ENCODE results near the gene MCTP1. TPM values are rescaled to one million over a fixed set of nuclear protein-coding genes. Genes with fewer than 3 reads are reported as not detected.

MCTP1 gene
- total RNA-seq = under 1 TPM in 1 of 2 experiments, not detected in 1; 0.13 TPM

GRCh38 chr5:95284572-95285408, at the start of gene MCTP1:
Gene MCTP1 (minus strand): TSS chr5:95285094.
- ChIA-PET POLR2A (no interaction called here), CTCF (interaction anchor here (0.6 to 0.9 kb wide), 2 partner anchors 12 to 237 kb away, joined by 3 read pairs; no protein-coding TSS in a partner anchor)

GRCh38 chr5:95332158-95332557, 47.3 kb upstream of the MCTP1 start:
- POLR2A ChIA-PET = no interaction called here
- CTCF ChIA-PET = no interaction called here

- ChIA-PET CTCF (no interaction called here), POLR2A (no interaction called here)
These were observed 46.5 kb upstream of the MCTP1 start for GRCh38 chr5:95331358-95331757.

- ChIA-PET POLR2A (no interaction called here), CTCF (no interaction called here)
These were observed 42.3 kb upstream of the MCTP1 start for GRCh38 chr5:95327211-95327610.

- POLR2A ChIA-PET = no interaction called here
- CTCF ChIA-PET = no interaction called here
These were observed 32.8 kb upstream of the MCTP1 start for GRCh38 chr5:95317687-95318086.

GRCh38 chr5:95317085-95317484, 32.2 kb upstream of the MCTP1 start:
- POLR2A ChIA-PET = no interaction called here

GRCh38 chr5:95304711-95305110, 19.8 kb upstream of the MCTP1 start:
- POLR2A ChIA-PET = no interaction called here
- CTCF ChIA-PET = no interaction called here

More at GRCh38 chr5:95317085-95317484, 32.2 kb upstream of the MCTP1 start:
- CTCF ChIA-PET = no interaction called here

- CTCF ChIA-PET = no interaction called here
These were observed 13.8 kb upstream of the MCTP1 start for GRCh38 chr5:95298651-95299050.

GRCh38 chr5:95296291-95296690, 11.4 kb upstream of the MCTP1 start:
- POLR2A ChIA-PET = no interaction called here
- CTCF ChIA-PET = interaction anchor here (0.7 kb wide), 1 partner anchor 11 kb away, joined by 3 read pairs; the partner anchor contains the start of gene MCTP1

More at GRCh38 chr5:95298651-95299050, 13.8 kb upstream of the MCTP1 start:
- POLR2A ChIA-PET = no interaction called here

- CTCF ChIA-PET = interaction anchor here (0.9 kb wide), 1 partner anchor 11 kb away, joined by 3 read pairs; no protein-coding TSS in a partner anchor
- POLR2A ChIA-PET = no interaction called here
These were observed 488 bp upstream of the MCTP1 start for GRCh38 chr5:95285409-95285755.

GRCh38 chr5:95283761-95284571, 928 bp downstream of the MCTP1 start:
- ChIA-PET CTCF (interaction anchor here (0.6 kb wide), 1 partner anchor 236 kb away, joined by 3 read pairs; no protein-coding TSS in a partner anchor), POLR2A (no interaction called here)

GRCh38 chr5:95283022-95283615, 1.8 kb downstream of the MCTP1 start:
- CTCF ChIA-PET = no interaction called here
- POLR2A ChIA-PET = no interaction called here

- CTCF ChIA-PET = no interaction called here
- POLR2A ChIA-PET = no interaction called here
These were observed 3.7 kb downstream of the MCTP1 start for GRCh38 chr5:95281226-95281625.

- CTCF ChIA-PET = no interaction called here
- POLR2A ChIA-PET = no interaction called here
These were observed 4.3 kb downstream of the MCTP1 start for GRCh38 chr5:95280401-95281095.

- POLR2A ChIA-PET = no interaction called here
- CTCF ChIA-PET = no interaction called here
These were observed 10.9 kb downstream of the MCTP1 start for GRCh38 chr5:95274011-95274410.

GRCh38 chr5:95272316-95272929, 12.5 kb downstream of the MCTP1 start:
- POLR2A ChIA-PET = no interaction called here
- CTCF ChIA-PET = no interaction called here

- CTCF ChIA-PET = no interaction called here
- POLR2A ChIA-PET = no interaction called here
These were observed 21.8 kb downstream of the MCTP1 start for GRCh38 chr5:95262933-95263660.

GRCh38 chr5:95261437-95262175, 23.3 kb downstream of the MCTP1 start:
- CTCF ChIA-PET = no interaction called here

More at GRCh38 chr5:95261437-95262175, 23.3 kb downstream of the MCTP1 start:
- POLR2A ChIA-PET = no interaction called here

Data from activated CD8-positive, alpha-beta memory T cell treated with anti-CD3 and anti-CD28 coated beads for 36 hours (primary cell).